Panc1 (cell line): Measurements from ENCODE around the gene TP53AIP1. TPM values are rescaled to one million over a fixed set of nuclear protein-coding genes. Genes with fewer than 3 reads are reported as not detected.

Source experiments
- ATAC-seq: fragments of 200-7000 bp; cut with Tn5 transposase; 2 replicates; pipeline ENCODE4 v1.9.1; 2020; ENCODE audit warnings: mild to moderate bottlenecking, moderate library complexity
- BruUV-seq: library from RNA; stranded (reverse); fragments of 400-500 nt; replicated peaks from 2 replicates; lab custom pipeline; 2021; lab: Mats Ljungman, UMichigan
- CTCF ChIA-PET: fragments of 300-600 bp; sonication (Branson Sonifier 250); formaldehyde crosslinking; loops from one replicate; lab custom pipeline; 2022; ENCODE audit warnings: antibody characterized with exemption; lab: Charles Lee
- POLR2A ChIA-PET: fragments of 300-600 bp; sonication (Branson Sonifier 250); formaldehyde crosslinking; loops from one replicate; lab custom pipeline; 2022; ENCODE audit warnings: antibody characterized with exemption; lab: Charles Lee
- DNase-seq: peaks from one replicate; pipeline ENCODE4 v3.0.0-alpha.2; 2010; ENCODE audit warnings: low read depth, low spot score
- H3K27ac ChIP-seq: 2 replicates; pipeline ENCODE4 v1.5.1; 2011; ENCODE audit warnings: mild to moderate bottlenecking, low read length, inconsistent platforms
- H3K27me3 ChIP-seq: fragments of 200-500 bp; sonication (Bioruptor generic); 2 replicates; pipeline ENCODE4 v1.6.0; 2014; ENCODE audit warnings: low read length, inconsistent platforms; ENCODE audit not compliant: control insufficient read depth, insufficient read depth
- H3K36me3 ChIP-seq: fragments of 200-500 bp; sonication (Bioruptor generic); 2 replicates; pipeline ENCODE4 v1.5.1; 2014; ENCODE audit warnings: inconsistent platforms, mild to moderate bottlenecking, low read length, moderate library complexity; ENCODE audit not compliant: control insufficient read depth, insufficient read depth
- H3K4me1 ChIP-seq: 2 replicates; pipeline ENCODE4 v1.5.1; 2011; ENCODE audit warnings: inconsistent platforms, mild to moderate bottlenecking, low read length, moderate library complexity; ENCODE audit not compliant: control insufficient read depth, insufficient read depth
- H3K4me3 ChIP-seq, 2 experiments: 2 replicates each; pipeline ENCODE4 v1.5.1; 2011 to 2012; ENCODE audit warnings: low read depth in 2 of 2, low read length in 2 of 2, mild to moderate bottlenecking in 2 of 2, inconsistent platforms in 1 of 2, moderate library complexity in 1 of 2
- H3K9me3 ChIP-seq: fragments of 200-500 bp; sonication (Bioruptor generic); 2 replicates; pipeline ENCODE4 v1.5.1; 2014; ENCODE audit warnings: low read depth, mild to moderate bottlenecking, inconsistent platforms, low read length, moderate library complexity; ENCODE audit not compliant: control insufficient read depth, insufficient read depth
- POLR2AphosphoS5 ChIP-seq: IDR thresholded peaks from 2 replicates; pipeline ENCODE4 v1.6.1; 2012; ENCODE audit warnings: mild to moderate bottlenecking, low read depth, low read length, moderate library complexity
- SIN3A ChIP-seq: IDR thresholded peaks from 2 replicates; pipeline ENCODE4 v1.6.1; 2012; ENCODE audit warnings: low read depth, mild to moderate bottlenecking, low read length, moderate library complexity, borderline replicate concordance; ENCODE audit not compliant: insufficient read depth
- TCF7L2 ChIP-seq: IDR thresholded peaks from 2 replicates; pipeline ENCODE4 v1.6.1; 2011; ENCODE audit warnings: mild to moderate bottlenecking, low read depth, low read length, inconsistent platforms
- in situ Hi-C: cut with HindIII; loops from 2 replicates; pipeline ENCODE4 v1.10.0; 2016; ENCODE audit warnings: low sequenced_read_pairs, low pct_unique_long_range_greater_than_20kb
- intact Hi-C: fragments of 100-400 bp; cut with micrococcal nuclease; formaldehyde crosslinking; loops from one replicate; pipeline ENCODE4 v1.10.0; 2022; ENCODE audit not compliant: unreplicated experiment
- total RNA-seq: library from RNA; stranded (reverse); gene quantifications from one replicate; pipeline ENCODE4 v1.2.1, GENCODE V29; 2021; ENCODE audit not compliant: unreplicated experiment
- TF ChIP-seq, protein P1 (sequence below), 2 experiments: IDR thresholded peaks; 2 replicates each; pipeline ENCODE4 v1.6.1; 2011 to 2012; ENCODE audit warnings: low read depth in 2 of 2, control low read depth in 1 of 2, low read length in 1 of 2, mild to moderate bottlenecking in 1 of 2, moderate library complexity in 1 of 2; ENCODE audit not compliant: insufficient read depth in 1 of 2
- TF ChIP-seq, protein P2 (sequence below): fragments of 450-650 bp; IDR thresholded peaks from 2 replicates; pipeline ENCODE4 v1.5.1; 2017; ENCODE audit warnings: mild to moderate bottlenecking

Gene TP53AIP1
- total RNA-seq, 1 experiment from 2014 or later: 0.08 TPM

DNA sequence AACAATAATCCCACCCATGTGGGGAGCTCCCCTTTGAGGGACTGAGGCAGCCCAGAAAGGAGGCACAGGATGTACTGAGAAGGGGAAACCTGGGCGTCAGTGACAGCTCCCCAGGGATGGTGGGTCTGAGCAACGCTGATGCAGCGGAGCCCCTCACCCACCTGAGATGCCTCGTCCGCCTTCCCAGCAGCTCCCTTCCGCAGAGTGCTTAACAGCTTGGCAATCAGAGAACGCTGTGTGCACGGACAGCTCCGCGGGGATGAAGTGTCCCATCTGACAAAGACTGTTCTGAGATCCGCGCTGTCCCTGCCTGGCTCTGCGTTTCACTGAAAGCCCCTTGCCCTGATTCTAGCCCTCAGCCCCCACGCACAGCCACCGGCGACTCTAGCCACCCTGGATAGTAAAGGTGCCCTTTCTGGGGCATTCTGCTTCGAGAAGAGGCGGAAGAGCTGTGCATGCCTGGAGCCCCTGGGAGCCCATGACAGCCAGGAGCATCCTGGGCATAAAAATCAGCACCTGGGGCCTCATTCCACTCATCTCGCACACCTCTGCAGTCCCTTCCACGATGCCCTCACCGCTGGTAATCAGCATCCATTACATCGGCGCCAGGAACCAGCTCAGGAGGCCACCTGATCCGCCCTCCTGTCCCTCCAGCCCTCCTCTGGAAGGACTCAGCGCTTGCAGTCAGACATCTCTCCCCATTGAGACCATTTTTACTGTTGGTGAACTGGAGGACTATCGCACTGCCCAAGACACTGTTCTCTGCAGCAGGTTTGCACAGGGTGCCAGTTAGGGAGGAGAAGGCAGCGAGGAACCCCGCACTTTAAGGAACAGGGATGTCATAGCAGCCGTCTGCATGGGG, 40.8 kb downstream of the TP53AIP1 start:
- TF ChIP-seq, protein P1, sequence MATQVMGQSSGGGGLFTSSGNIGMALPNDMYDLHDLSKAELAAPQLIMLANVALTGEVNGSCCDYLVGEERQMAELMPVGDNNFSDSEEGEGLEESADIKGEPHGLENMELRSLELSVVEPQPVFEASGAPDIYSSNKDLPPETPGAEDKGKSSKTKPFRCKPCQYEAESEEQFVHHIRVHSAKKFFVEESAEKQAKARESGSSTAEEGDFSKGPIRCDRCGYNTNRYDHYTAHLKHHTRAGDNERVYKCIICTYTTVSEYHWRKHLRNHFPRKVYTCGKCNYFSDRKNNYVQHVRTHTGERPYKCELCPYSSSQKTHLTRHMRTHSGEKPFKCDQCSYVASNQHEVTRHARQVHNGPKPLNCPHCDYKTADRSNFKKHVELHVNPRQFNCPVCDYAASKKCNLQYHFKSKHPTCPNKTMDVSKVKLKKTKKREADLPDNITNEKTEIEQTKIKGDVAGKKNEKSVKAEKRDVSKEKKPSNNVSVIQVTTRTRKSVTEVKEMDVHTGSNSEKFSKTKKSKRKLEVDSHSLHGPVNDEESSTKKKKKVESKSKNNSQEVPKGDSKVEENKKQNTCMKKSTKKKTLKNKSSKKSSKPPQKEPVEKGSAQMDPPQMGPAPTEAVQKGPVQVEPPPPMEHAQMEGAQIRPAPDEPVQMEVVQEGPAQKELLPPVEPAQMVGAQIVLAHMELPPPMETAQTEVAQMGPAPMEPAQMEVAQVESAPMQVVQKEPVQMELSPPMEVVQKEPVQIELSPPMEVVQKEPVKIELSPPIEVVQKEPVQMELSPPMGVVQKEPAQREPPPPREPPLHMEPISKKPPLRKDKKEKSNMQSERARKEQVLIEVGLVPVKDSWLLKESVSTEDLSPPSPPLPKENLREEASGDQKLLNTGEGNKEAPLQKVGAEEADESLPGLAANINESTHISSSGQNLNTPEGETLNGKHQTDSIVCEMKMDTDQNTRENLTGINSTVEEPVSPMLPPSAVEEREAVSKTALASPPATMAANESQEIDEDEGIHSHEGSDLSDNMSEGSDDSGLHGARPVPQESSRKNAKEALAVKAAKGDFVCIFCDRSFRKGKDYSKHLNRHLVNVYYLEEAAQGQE (IDR thresholded peaks at IDR 0.05; ENCODE audit: insufficient read depth in 1 of 2, low read depth in 2 of 2, low read length in 1 of 2): 0 out of 4 replicates have a peak, but pooled peaks of 1 of the 2 experiments have one; percentile 23
- TF ChIP-seq POLR2AphosphoS5 (no peak), TCF7L2 (no peak)
- H3K9me3 ChIP-seq: no peaks in the 10 kb centered on the region
- POLR2A ChIA-PET: no interaction called here
- H3K4me3 ChIP-seq: no peak overlapping the region
- intact Hi-C loops (no loop called here), in situ Hi-C loops (no loop called here)
- DNase-seq (no peak), ATAC-seq (no peak)
- CTCF ChIA-PET: interaction anchor here (1.2 kb wide), 1 partner anchor 16 kb away, joined by 4 read pairs; no protein-coding TSS in a partner anchor
- H3K36me3 ChIP-seq: no peaks in the 10 kb centered on the region
- no peak overlapping the region for H3K27ac ChIP-seq
- no peaks in the 10 kb centered on the region; the same call in 1 of the 2 replicates for H3K27me3 ChIP-seq
- BruUV-seq: no TSS peak
- H3K4me1 ChIP-seq: peaks cover 17% of the 10 kb centered on the region

DNA sequence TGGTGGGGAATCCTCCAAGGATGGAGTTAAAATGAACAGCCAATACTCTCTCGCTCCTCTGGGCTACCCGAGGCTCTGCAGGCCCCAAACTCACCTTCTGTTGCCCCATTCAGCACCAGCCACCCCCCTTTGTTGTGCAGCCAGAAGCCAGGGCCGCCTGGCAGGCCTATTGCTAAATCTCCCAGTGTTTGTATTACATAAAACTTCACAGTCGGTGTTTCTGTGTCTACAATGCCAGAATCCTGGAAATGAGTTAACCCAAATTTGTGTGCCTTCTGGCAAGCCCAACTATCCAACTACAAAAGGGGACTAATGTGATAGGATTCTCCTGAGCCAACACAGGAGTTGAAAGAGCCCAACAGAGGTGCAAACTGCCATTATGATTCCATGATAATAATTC, 42.2 kb downstream of the TP53AIP1 start:
- TF ChIP-seq POLR2AphosphoS5 (no peak), SIN3A (no peak), TCF7L2 (no peak)
- TF ChIP-seq, protein P2, sequence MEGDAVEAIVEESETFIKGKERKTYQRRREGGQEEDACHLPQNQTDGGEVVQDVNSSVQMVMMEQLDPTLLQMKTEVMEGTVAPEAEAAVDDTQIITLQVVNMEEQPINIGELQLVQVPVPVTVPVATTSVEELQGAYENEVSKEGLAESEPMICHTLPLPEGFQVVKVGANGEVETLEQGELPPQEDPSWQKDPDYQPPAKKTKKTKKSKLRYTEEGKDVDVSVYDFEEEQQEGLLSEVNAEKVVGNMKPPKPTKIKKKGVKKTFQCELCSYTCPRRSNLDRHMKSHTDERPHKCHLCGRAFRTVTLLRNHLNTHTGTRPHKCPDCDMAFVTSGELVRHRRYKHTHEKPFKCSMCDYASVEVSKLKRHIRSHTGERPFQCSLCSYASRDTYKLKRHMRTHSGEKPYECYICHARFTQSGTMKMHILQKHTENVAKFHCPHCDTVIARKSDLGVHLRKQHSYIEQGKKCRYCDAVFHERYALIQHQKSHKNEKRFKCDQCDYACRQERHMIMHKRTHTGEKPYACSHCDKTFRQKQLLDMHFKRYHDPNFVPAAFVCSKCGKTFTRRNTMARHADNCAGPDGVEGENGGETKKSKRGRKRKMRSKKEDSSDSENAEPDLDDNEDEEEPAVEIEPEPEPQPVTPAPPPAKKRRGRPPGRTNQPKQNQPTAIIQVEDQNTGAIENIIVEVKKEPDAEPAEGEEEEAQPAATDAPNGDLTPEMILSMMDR: no peak
- TF ChIP-seq, protein P1 (IDR thresholded peaks at IDR 0.05; ENCODE audit: insufficient read depth in 1 of 2, low read depth in 2 of 2, low read length in 1 of 2): no peak
- intact Hi-C loops: no loop called here
- Histone ChIP-seq H3K4me1 (peaks cover 12% of the 10 kb centered on the region), H3K36me3 (no peaks in the 10 kb centered on the region), H3K27ac (no peak overlapping the region), H3K4me3 (no peak overlapping the region), H3K9me3 (no peaks in the 10 kb centered on the region), H3K27me3 (no peaks in the 10 kb centered on the region; the same call in 1 of the 2 replicates)
- DNase-seq (no peak), ATAC-seq (no peak)
- in situ Hi-C loops: no loop called here
- POLR2A ChIA-PET: no interaction called here
- CTCF ChIA-PET: no interaction called here
- BruUV-seq: no TSS peak
